ENCODE results near the gene ACSL5.
"Not testable (repeated sequence)": the region's sequence is repeated elsewhere in the genome, so short reads cannot be mapped to it uniquely, and the experiment has no call there.

Gene ACSL5

GRCh38 chr10:112424651-112425050 lies 50.7 kb downstream of the ACSL5 start:
- DNase-seq: no peak

GRCh38 chr10:112426111-112426510 lies 52.2 kb downstream of the ACSL5 start:
- no peak for DNase-seq

DNA sequence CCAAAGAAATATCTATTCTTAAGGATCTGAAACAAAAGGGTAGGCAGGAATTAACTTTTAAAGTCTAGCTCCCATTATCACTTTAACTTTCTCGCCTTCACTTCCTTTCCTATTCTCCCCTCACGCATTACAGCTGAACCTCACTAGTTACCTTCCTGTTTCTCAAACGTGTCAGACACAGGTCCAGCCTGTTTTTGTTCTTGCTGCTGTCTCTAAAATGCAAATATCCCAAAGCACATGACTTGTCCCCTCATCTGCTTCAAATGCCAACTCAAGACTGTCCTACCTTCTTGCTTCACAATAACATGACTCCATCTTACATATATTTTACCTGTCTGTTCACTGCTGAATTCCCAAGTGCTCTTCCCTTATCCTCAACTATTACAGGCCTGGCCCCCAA lies 55.2 kb downstream of the ACSL5 start:
- no peak for DNase-seq

- no peak for DNase-seq
Observed at GRCh38 chr10:112429654-112430230, 55.8 kb downstream of the ACSL5 start.

- no peak for DNase-seq
Observed at GRCh38 chr10:112433136-112433535, 59.2 kb downstream of the ACSL5 start.

DNA sequence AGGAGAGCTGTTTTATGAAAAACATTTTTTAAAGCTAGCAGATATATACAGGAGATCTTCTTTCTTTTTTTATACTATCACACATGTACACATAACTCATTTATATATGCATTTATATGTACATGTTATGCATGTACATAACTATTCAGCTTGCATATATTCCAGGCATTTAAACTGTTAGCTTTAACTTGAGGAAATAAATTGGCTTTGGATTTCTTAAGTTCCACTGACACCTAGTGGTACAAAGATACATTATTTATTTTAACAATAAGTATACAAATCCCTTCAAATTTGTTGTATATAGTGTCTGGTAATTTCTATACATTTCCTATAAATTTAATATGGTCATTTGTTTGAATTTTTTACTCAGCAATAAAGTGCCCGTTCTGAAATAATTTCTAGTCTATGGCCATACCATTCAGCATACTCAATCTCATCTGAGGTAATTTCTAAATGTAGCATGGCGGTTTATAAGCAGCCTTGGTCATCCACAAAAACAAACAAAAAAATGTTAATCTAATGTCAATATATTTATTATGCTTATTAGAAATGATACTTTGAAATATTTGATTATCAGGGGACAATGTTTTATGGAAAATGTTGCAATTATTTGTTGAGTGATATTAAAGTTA lies 61.2 kb downstream of the ACSL5 start:
- DNase-seq: no peak

GRCh38 chr10:112438356-112438755 lies 64.4 kb downstream of the ACSL5 start:
- DNase-seq: no peak

- no peak for DNase-seq
Observed at GRCh38 chr10:112441520-112441919, 67.6 kb downstream of the ACSL5 start.

DNA sequence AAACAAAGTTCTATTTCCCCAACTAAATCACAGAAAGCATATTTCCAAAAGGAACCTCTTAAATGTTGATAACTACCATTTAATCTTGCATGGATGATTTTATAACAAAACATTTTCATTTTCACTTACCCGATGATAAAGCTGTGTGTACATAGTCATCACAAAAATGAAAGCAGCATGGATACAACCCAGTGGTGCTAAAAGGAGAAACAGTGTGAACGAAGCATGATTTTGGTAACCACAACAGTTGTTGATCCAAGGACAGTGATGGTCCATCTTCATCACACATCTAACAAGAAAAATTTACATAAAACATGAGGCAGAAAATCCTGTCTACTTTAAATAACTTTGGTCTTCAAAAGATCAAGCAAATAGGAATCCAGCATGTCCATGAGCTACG lies 68.1 kb downstream of the ACSL5 start:
- DNase-seq: no peak

- DNase-seq: peak; percentile 22
Observed at GRCh38 chr10:112446055-112446854, 72.3 kb downstream of the ACSL5 start.

- no peak for DNase-seq
Observed at GRCh38 chr10:112446855-112447619, 73.1 kb downstream of the ACSL5 start, which contains the start of the genes VTI1A and ZDHHC6. VTI1A (plus strand) TSS chr10:112447215; CDS start chr10:112447374, 159 bp downstream. ZDHHC6 (minus strand) TSS chr10:112446914; CDS start chr10:112445436, 1,478 bp downstream.

GRCh38 chr10:112447620-112447928 lies 73.7 kb downstream of the ACSL5 start:
- no peak for DNase-seq

- DNase-seq: peak; percentile 26
Observed at GRCh38 chr10:112448888-112449287, 75.0 kb downstream of the ACSL5 start.

- no peak for DNase-seq
Observed at GRCh38 chr10:112454910-112455779, 81.2 kb downstream of the ACSL5 start.

DNA sequence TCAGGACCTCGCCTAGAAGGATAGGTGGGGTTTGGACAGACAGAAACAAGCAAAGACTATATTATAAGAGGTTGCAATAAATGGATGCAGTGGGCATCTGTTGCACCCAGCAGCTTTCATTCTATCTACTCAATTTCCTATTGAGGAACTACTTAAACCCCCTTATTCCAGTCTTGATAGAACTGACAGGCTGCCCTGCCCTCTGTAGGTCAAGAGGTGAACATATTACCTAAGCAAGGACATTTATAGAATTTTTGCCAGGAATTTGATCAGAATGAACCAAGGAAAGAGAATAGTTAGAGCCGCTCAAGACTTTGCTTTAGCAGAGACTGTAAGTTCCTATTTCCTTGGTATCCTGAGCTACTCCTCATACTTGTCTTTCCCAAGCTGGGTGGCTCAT lies 82.6 kb downstream of the ACSL5 start:
- no peak for DNase-seq

DNA sequence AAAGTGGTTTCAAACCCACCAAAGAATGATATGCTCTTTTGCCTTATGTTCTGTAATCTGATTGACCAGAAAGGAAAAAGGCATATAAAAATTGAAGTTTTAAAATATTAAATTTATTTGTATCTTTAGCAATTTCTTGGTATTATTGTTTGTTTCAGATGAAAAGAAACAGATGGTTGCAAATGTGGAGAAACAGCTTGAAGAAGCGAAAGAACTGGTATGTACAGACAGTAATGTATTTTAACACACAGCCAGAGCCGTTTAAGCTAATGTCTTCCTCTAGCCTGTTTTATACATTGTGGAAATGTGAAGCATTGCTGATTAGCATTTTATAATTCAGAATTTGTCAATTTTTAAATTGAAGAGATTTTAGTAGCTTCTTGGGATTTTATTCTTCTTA lies 86.5 kb downstream of the ACSL5 start:
- no peak for DNase-seq

GRCh38 chr10:112461029-112461887 lies 87.3 kb downstream of the ACSL5 start:
- no peak for DNase-seq

DNA sequence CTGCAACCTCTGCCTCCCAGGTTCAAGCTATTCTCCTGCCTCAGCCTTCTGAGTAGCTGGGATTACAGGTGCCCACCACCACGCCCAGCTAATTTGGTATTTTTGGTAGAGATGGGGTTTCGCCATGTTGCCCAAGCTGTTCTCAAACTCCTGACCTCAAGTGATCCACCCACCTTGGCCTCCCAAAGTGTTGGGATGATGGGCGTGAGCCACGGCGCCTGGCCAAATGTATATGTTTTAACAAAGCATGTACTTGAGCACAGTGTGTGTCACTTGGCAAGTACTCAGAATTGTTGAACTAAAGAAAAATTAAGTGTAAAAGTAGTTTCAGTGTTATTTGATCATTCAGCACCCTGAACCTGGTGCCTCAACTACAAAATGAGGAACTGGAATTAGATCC lies 90.2 kb downstream of the ACSL5 start:
- DNase-seq: not testable (repeated sequence)

DNA sequence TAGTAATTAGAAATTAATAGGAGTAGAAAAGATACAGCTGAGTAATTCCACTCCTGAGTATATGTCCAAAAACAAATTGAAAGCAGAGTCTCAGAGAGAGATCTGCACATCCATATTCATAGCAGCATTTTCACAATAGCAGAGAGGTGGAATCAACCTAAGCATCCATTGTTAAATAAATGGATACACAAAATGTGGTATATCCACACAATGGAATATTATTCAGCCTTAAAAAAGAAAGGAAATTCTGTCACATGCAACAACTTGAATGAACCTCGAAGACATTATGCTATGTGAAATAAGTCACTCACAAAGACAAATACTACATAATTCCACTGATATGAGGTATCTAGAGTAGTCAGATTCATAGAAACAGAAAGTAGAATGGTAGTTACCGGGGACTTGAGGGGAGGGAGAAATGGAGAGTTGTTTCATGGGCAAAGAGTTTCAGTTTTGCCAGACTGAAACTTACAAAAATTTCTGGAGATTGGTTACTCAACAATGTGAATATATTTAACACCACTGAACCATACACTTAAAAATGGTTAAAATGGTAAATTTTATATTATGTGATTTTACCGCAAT lies 91.5 kb downstream of the ACSL5 start:
- DNase-seq: no peak

DNA sequence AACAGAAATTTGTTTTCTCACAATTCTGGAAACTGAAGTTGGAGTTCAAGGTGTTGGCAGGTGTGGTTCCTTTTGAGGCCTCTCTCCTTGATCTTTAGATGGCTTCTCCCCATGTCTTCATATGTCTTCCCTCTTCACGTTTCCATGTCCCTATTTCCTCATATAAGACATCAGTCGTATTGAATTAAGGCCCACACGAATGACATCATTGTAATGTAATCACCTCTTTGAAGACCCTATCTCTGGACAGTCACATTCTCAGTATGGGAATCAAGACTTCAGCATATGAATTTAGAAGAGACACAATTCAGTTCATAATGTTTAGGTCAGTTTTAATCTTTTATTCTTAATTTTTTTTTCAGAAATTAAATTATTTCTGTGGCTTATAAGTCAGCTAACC lies 92.9 kb downstream of the ACSL5 start:
- DNase-seq: no peak

GRCh38 chr10:112467541-112468075 lies 93.7 kb downstream of the ACSL5 start:
- DNase-seq: no peak
